ENCODE data around the gene RAPGEF1.

RAPGEF1 gene

DNA sequence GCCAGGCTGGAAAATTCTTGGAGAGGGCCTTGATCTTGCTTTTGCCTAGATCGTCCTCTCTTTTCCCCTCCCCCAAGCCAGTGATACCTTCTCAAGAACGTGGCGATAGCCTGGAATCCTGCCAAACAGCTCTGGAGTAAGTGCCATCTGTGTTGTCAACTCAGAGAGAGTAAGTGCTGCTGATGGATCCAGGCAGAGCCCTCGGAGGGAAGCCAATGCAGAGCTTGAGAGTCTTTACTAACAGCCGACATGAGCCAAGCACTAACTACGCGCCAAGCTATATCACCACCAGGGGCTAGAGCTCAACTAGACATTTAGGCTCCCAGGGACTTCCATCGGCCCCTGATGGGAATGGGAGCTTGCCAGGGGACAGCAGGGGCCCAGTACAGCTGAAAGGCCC, 17.6 kb downstream of the RAPGEF1 start:
- DNase-seq (ENCODE audit: low spot score) = no peak
- ChIA-PET CTCF (no interaction called here), POLR2A (ENCODE audit: low non-redundant PET) (no interaction called here)
- TF ChIP-seq, protein P1, sequence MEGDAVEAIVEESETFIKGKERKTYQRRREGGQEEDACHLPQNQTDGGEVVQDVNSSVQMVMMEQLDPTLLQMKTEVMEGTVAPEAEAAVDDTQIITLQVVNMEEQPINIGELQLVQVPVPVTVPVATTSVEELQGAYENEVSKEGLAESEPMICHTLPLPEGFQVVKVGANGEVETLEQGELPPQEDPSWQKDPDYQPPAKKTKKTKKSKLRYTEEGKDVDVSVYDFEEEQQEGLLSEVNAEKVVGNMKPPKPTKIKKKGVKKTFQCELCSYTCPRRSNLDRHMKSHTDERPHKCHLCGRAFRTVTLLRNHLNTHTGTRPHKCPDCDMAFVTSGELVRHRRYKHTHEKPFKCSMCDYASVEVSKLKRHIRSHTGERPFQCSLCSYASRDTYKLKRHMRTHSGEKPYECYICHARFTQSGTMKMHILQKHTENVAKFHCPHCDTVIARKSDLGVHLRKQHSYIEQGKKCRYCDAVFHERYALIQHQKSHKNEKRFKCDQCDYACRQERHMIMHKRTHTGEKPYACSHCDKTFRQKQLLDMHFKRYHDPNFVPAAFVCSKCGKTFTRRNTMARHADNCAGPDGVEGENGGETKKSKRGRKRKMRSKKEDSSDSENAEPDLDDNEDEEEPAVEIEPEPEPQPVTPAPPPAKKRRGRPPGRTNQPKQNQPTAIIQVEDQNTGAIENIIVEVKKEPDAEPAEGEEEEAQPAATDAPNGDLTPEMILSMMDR (conservative IDR thresholded peaks at IDR 0.05; ENCODE audit: low read depth) = no peak
- H3K27ac ChIP-seq = peak overlapping the region; percentile 12; the same call in 1 of the 2 replicates

DNA sequence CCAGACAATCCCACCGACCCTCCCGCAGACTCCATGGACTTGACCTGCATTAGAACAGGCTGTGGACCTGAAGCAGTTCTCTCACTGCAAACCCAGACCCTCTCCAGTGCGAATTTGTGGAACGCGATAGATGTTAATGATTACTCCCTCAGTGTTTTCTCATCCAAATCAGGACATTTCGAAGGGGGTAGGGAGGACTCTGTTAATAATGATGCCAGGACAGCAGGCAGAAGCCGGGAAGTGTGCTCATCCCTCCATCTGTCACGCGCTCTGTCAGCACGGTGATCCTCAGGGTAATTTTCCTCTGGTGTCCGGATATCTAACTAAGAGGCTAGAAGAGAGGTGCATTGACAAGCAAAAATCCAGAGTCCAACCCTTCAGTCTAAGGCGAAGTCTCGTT, 18.8 kb downstream of the RAPGEF1 start:
- TF ChIP-seq, protein P1 (conservative IDR thresholded peaks at IDR 0.05; ENCODE audit: low read depth) = no peak

DNA sequence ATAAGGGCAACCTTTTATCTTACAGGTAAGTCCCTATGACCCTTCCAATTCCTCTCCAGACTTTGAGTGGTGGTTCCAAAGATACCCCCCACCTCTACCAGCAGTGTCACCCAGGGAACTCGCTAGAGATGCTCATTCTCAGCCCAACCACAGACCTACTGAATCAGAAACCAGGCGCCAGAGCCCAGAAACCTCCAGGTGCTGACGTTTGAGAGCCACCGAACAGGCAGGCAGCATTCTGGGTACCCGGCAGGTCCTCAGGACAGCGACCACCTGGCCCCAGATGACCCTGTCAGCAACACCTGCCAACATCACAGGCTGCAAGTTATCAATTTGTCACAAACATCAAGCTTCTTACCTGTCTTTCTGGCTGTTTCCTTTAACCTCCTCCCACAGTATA, 19.5 kb downstream of the RAPGEF1 start:
- TF ChIP-seq, protein P1 (conservative IDR thresholded peaks at IDR 0.05; ENCODE audit: low read depth) = no peak
- no peak overlapping the region; the same call in 1 of the 2 replicates for H3K27ac ChIP-seq
- ChIA-PET CTCF (interaction anchor here (0.7 kb wide), 1 partner anchor 15 kb away, joined by 3 read pairs; no protein-coding TSS in a partner anchor), POLR2A (ENCODE audit: low non-redundant PET) (no interaction called here)
- no peak for DNase-seq (ENCODE audit: low spot score)

More for the DNA sequence above, 18.8 kb downstream of the RAPGEF1 start:
- POLR2A ChIA-PET (ENCODE audit: low non-redundant PET) = no interaction called here
- no peak for DNase-seq (ENCODE audit: low spot score)
- H3K27ac ChIP-seq = no peak overlapping the region
- CTCF ChIA-PET = no interaction called here

DNA sequence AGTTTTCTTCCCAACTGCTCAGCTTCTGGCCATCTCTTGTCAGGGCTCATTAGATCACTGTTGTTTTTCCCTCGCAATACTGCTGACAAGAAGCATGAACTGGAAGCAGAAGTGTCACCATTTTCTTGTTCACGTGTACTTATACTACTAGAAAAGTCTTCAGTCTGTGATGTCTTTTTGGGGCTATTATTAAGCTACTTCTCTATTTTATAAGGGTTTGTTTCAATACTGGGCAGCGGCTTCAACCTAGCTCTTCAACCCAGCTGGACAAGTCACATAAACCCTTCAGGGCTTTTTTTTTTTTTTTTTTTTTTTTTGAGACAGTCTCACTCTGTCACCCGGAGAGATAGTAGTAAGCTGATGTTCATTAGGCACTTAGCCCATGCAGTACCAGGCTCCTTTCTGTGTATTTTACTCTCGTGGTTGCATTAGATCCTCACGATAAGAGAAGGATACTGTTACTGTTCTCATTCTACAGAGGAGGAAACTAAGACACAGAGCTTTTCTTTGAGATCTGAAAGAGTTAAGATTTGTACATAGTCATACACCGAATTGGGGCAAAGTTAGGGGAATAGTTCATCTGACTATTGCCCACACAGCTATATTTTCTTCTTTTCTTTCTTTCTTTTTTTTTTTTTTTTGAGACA, 20.5 kb downstream of the RAPGEF1 start:
- H3K27ac ChIP-seq = no peak overlapping the region
- POLR2A ChIA-PET (ENCODE audit: low non-redundant PET) = no interaction called here

DNA sequence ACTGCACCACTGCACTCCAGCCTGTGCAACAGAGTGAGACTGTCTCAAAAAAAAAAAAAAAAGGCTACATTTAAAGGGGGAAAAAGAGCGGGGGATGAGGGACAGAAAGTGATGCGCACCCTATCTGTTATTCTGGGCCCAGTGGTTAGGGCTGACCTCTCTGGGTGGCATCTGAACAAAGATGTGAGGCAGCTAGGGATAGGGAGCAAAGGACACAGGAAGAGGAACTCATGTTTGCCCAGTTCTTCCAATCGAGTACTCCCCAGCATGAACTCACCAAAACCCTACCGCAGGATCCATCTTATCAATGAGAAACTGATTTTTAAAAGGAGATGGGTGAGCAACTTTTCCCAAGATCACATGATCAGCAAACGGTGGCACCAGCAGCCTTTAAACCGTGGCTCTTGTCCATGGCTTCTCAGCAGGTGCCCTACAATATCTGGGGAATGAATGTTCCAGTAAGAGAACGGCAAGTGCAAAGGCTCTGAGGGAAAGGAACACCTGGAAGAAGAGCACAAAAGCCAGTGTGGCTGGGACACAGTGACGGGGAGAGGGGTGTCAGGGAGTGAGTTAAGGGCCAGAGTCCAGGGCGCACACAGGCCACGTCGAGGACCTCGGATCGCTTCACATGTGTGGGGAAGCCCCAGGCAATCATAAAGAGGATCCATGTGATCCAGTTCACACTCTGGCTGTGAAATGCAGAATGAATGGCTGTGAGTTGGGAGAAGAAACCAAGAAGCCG, 22.0 kb downstream of the RAPGEF1 start:
- POLR2A ChIA-PET (ENCODE audit: low non-redundant PET) = no interaction called here
- TF ChIP-seq, protein P1 (conservative IDR thresholded peaks at IDR 0.05; ENCODE audit: low read depth) = no peak
- DNase-seq (ENCODE audit: low spot score) = no peak
- H3K27ac ChIP-seq = peak overlapping the region; percentile 97
- CTCF ChIA-PET = no interaction called here

More for the DNA sequence above, 20.5 kb downstream of the RAPGEF1 start:
- DNase-seq (ENCODE audit: low spot score) = no peak
- CTCF ChIA-PET = interaction anchor here (0.7 to 1.0 kb wide), 3 partner anchors 14 to 128 kb away, joined by 3 to 5 read pairs (median 4); no protein-coding TSS in a partner anchor
- TF ChIP-seq, protein P1 (conservative IDR thresholded peaks at IDR 0.05; ENCODE audit: low read depth) = no peak

DNA sequence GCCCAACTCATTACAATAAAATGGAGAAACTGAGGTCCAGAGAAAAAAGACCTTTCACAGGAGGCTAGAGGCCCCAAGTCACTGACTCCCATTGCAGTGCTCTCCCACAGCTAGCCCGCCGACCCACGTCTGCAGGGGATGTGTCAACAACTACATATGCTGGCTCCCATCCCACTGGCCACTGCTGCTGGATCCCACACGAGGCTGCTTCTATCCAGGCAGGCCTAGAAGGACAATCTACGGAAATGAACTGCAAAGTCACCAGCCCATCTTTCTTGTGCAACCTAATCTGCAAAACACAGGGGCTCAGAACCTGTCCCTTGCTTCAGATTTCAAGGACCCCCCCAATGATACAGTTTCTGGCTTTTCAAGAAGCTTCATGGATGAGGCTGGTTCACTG, 24.0 kb downstream of the RAPGEF1 start:
- TF ChIP-seq, protein P1 (conservative IDR thresholded peaks at IDR 0.05; ENCODE audit: low read depth) = no peak
- ChIA-PET POLR2A (ENCODE audit: low non-redundant PET) (no interaction called here), CTCF (interaction anchor here (0.6 to 0.8 kb wide), 2 partner anchors 43 to 351 kb away, joined by 3 read pairs; no protein-coding TSS in a partner anchor)
- H3K27ac ChIP-seq = peak overlapping the region; percentile 97
- DNase-seq (ENCODE audit: low spot score) = no peak

Data from RWPE1 (cell line).